Nephron (organoid): ENCODE measurements around the gene HCLS1.

ENCODE experiments used
- H3K27ac Mint-ChIP-seq, 3 experiments: 2 replicates each; pipeline ENCODE4 v1.8.0; 2020; ENCODE audit warnings: mixed read lengths in 3 of 3, mild to moderate bottlenecking in 2 of 3, moderate library complexity in 1 of 3
- H3K27me3 Mint-ChIP-seq: 2 replicates; pipeline ENCODE4 v1.8.0; 2021; ENCODE audit warnings: low read depth, mild to moderate bottlenecking, moderate library complexity, mixed read lengths
- H3K36me3 Mint-ChIP-seq: 2 replicates; pipeline ENCODE4 v1.8.0; 2020; ENCODE audit warnings: low read depth, mixed read lengths
- H3K4me1 Mint-ChIP-seq: 2 replicates; pipeline ENCODE4 v1.8.0; 2020; ENCODE audit warnings: mixed read lengths
- H3K4me3 Mint-ChIP-seq, 3 experiments: 2 replicates each; pipeline ENCODE4 v1.8.0; 2020; ENCODE audit warnings: mild to moderate bottlenecking in 3 of 3, mixed read lengths in 3 of 3, moderate library complexity in 2 of 3
- H3K9me3 Mint-ChIP-seq: 2 replicates; pipeline ENCODE4 v1.8.0; 2020; ENCODE audit warnings: mixed read lengths
- CTCF ChIP-seq, 3 experiments: fragments of 200-600 bp; sonication (generic); IDR thresholded peaks; one replicate each; pipeline ENCODE4 v1.5.0; 2021; ENCODE audit warnings: antibody characterized with exemption in 3 of 3; ENCODE audit not compliant: unreplicated experiment in 3 of 3

HCLS1 gene

GRCh38 chr3:121651684-121652083 lies 9.0 kb downstream of the HCLS1 start:
- peaks cover 5% of the 10 kb centered on the region for H3K4me1 Mint-ChIP-seq

DNA sequence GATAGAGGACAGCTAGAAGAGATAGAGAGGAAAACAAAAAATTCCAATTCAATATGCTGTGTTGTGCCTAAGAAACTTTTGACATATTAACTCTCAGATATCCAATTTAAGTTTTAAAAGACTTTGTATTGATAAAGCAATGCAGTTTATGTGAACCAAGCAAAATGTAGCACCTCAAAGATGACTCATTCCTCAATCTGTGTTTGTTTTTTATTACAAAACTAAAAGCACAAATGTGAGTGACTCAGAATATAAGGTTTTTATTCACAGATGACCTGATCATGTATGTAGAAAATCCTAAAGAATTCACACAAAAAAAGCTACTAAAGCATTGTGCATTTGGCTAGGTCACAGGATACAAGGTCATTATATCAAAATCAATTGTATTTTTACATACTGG lies 11.1 kb downstream of the HCLS1 start:
- TF ChIP-seq CTCF (IDR thresholded peaks at IDR 0.05; ENCODE audit: unreplicated experiment in 3 of 3): no peak
- Mint-ChIP-seq H3K4me1 (peaks cover 5% of the 10 kb centered on the region), H3K36me3 (no peaks in the 10 kb centered on the region), H3K4me3 (no peak overlapping the region), H3K27ac (no peak overlapping the region), H3K27me3 (no peaks in the 10 kb centered on the region), H3K9me3 (no peaks in the 10 kb centered on the region)

More at GRCh38 chr3:121651684-121652083, 9.0 kb downstream of the HCLS1 start:
- H3K9me3 Mint-ChIP-seq: no peaks in the 10 kb centered on the region
- no peaks in the 10 kb centered on the region for H3K36me3 Mint-ChIP-seq
- no peak for TF ChIP-seq CTCF (IDR thresholded peaks at IDR 0.05; ENCODE audit: unreplicated experiment in 3 of 3)
- H3K27ac Mint-ChIP-seq: no peak overlapping the region
- H3K4me3 Mint-ChIP-seq: no peak overlapping the region
- H3K27me3 Mint-ChIP-seq: no peaks in the 10 kb centered on the region

- no peaks in the 10 kb centered on the region for H3K9me3 Mint-ChIP-seq
- no peaks in the 10 kb centered on the region for H3K36me3 Mint-ChIP-seq
- no peak overlapping the region for H3K27ac Mint-ChIP-seq
- H3K27me3 Mint-ChIP-seq: no peaks in the 10 kb centered on the region
- no peak overlapping the region for H3K4me3 Mint-ChIP-seq
- peaks cover 5% of the 10 kb centered on the region for H3K4me1 Mint-ChIP-seq
- TF ChIP-seq CTCF (IDR thresholded peaks at IDR 0.05; ENCODE audit: unreplicated experiment in 3 of 3): no peak
Measured at GRCh38 chr3:121648219-121648958, 12.3 kb downstream of the HCLS1 start.

DNA sequence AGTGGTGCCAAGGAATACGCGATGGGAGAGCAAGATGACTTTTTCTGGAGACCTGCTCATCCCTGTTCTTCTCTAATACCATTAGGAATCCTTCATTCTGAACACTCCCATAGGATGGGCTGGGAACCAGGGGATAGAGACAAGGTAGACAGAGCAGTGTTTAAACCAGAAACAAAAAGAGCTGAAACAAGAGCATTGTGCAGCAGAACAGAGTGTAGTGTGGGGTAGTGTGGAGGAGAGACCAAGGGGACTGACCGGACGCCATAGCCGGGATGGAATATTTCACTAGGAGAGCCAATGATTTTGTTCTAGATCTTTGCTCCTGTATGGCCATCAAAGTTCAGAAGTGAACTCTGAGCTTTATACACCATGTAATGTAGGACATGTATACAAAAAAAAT lies 15.6 kb downstream of the HCLS1 start:
- H3K36me3 Mint-ChIP-seq: no peaks in the 10 kb centered on the region
- no peak overlapping the region for H3K27ac Mint-ChIP-seq
- peaks cover 5% of the 10 kb centered on the region for H3K4me1 Mint-ChIP-seq
- H3K9me3 Mint-ChIP-seq: no peaks in the 10 kb centered on the region
- no peaks in the 10 kb centered on the region for H3K27me3 Mint-ChIP-seq
- H3K4me3 Mint-ChIP-seq: no peak overlapping the region
- no peak for TF ChIP-seq CTCF (IDR thresholded peaks at IDR 0.05; ENCODE audit: unreplicated experiment in 3 of 3)

DNA sequence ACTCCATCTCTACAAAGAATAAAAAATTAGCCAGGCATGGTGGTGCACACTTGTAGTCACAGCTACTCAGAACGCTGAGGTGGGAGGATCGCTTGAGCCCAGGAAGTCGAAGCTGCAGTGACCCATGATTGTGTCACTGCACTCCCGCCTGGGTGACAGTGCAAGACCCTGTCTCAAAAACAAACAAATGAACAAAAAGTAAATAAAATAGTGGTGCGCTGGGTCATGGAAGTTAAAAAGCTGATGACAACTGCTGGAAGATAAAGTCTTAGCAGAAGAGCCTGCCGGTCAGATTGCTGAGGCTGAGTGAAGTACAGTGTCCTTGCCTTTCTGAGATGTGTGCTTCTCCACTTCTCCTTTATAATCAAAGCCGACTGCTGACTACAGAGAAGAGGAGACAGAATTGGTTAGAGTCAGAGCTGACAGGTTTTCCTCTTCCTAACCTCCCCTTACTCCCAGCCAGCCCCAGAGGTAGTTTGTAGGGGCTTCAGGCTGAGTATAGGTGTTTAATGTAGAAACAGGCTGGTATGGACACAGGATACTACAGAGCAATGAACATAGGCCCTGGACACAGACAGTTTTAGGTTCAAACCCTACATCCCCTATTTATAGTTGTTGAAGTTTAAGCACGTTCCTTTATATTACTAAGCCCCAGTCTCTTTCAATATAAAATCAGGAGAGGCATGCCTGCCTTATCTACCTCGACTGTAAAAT lies 17.9 kb downstream of the HCLS1 start:
- no peak for TF ChIP-seq CTCF (IDR thresholded peaks at IDR 0.05; ENCODE audit: unreplicated experiment in 3 of 3)
- H3K27me3 Mint-ChIP-seq: no peaks in the 10 kb centered on the region
- no peaks in the 10 kb centered on the region for H3K36me3 Mint-ChIP-seq
- no peaks in the 10 kb centered on the region for H3K4me1 Mint-ChIP-seq
- H3K27ac Mint-ChIP-seq: no peak overlapping the region
- no peaks in the 10 kb centered on the region for H3K9me3 Mint-ChIP-seq
- H3K4me3 Mint-ChIP-seq: no peak overlapping the region
